Measurements from ENCODE around the gene GRIK3. TPM values are rescaled to one million over a fixed set of nuclear protein-coding genes. Genes with fewer than 3 reads are reported as not detected.

The GRIK3 gene
- not detected for total RNA-seq

DNA sequence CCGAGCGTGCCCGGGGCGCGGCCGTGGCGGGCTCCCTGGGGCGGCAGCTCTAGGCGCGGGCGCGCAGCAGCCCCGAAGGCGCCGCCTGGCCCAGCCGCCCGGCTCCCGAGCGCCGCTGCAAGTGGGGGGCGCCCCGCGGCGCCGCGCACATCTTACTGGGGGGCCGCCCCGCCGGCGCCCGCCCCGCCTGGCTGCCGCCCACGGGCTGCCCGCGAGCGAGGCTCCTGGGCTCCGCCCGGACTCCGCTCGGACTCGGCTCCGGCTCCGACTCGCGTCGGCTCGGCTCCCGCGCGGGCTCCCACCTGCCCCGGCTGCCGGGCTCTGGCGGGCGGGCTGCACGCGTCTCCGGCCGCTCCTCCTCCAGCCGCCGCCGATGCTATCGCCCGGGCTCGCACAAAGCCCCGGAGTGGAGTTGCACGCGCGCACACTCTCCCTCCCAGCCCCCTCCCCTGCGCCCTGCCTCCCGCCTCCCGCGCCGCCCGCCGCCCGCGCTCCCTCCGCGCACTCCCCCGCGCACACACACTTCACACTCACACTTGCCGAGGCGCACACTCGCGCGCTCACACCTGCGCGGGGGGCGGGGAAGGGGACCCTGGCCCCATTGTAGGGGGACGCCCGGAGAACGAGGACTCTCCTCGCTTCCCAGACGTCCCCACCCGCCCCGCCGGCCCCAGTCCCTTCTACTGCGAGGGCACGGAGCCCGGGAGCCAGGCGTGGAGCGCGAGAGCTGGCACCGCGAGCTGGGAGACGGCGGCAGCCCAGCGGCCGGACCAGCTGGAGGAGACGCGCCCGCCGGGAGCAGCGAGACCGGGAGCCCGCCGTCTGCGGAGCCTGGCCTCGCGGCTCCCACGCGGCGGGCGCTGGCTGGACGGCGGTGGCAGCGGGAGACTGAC is at the start of gene GRIK3:
TSS of gene GRIK3 (minus strand) at position 395 of the 893 bp plus-strand sequence. CDS start 407 bp downstream, outside the sequence.

